BLaER1 (cell line): ENCODE measurements around the gene SLC2A4RG.
A peak's percentile ranks its signal among the peaks of the same experiment; 100 is the strongest.

Experiments used
- H3K27ac ChIP-seq: shearing (Covaris generic); formaldehyde crosslinking; 2 replicates; pipeline ENCODE4 v1.8.1; 2022
- H3K27me3 ChIP-seq: shearing (Covaris generic); formaldehyde crosslinking; 2 replicates; pipeline ENCODE4 v1.8.1; 2022
- H3K36me3 ChIP-seq: shearing (Covaris generic); formaldehyde crosslinking; 2 replicates; pipeline ENCODE4 v1.8.1; 2022
- H3K4me1 ChIP-seq: shearing (Covaris generic); formaldehyde crosslinking; 2 replicates; pipeline ENCODE4 v1.8.1; 2022
- H3K4me2 ChIP-seq: shearing (Covaris generic); formaldehyde crosslinking; 2 replicates; pipeline ENCODE4 v1.8.1; 2022
- H3K4me3 ChIP-seq: shearing (Covaris generic); formaldehyde crosslinking; 2 replicates; pipeline ENCODE4 v1.8.1; 2022
- H3K9ac ChIP-seq: shearing (Covaris generic); formaldehyde crosslinking; 2 replicates; pipeline ENCODE4 v1.8.1; 2022
- H3K9me3 ChIP-seq: shearing (Covaris generic); formaldehyde crosslinking; 2 replicates; pipeline ENCODE4 v1.8.1; 2022
- H4K20me1 ChIP-seq: shearing (Covaris generic); formaldehyde crosslinking; 2 replicates; pipeline ENCODE4 v1.8.1; 2022
- Cebpa-rat ChIP-seq: shearing (Covaris generic); IDR thresholded peaks from 2 replicates; pipeline ENCODE4 v1.8.1; 2022

Gene SLC2A4RG, protein sequence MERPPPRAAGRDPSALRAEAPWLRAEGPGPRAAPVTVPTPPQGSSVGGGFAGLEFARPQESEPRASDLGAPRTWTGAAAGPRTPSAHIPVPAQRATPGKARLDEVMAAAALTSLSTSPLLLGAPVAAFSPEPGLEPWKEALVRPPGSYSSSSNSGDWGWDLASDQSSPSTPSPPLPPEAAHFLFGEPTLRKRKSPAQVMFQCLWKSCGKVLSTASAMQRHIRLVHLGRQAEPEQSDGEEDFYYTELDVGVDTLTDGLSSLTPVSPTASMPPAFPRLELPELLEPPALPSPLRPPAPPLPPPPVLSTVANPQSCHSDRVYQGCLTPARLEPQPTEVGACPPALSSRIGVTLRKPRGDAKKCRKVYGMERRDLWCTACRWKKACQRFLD

DNA sequence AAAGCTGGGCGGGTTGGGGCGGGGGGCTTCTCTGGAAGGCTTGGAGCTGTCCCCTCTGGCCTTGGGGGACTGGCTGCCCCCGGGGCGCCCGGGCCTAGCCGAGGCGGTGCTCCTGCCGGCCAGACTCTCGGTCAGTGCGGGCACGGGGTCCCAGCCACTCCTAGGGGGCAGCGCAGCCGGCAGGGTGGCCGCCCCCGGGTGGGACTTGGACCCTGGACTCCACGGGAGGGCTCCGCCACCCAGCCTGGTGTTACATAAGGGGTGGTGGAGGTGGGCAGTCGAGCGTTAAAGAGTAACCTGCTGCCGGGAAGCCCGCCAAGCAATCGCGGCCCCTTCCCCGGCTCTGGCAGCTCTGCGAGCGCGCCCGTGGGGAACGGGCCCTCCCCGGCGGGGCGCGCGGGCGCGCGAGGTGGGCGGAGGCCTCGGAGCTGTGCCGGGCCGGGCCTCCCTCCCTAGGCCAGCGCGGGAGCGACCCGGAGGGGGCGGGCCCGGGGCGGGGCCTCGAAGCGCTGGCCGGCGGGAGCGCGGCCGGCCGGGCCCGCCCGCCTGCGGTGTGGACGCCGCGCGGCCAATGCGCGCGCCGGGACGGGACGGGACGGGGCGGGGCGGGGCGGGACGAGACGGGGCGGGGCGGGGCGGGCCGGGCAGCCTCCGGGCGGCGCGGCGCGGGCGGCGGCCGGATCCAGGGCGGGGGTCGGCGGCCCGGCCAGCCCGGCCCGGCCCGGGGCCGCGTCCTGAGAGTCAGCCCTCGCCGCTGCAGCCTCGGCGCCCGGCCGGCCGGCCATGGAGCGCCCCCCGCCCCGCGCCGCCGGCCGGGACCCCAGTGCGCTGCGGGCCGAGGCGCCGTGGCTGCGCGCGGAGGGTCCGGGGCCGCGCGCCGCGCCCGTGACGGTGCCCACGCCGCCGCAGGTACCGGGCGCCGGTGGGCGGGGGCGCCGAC, at the start of gene SLC2A4RG:
Gene SLC2A4RG (plus strand): TSS at position 647 of the 940 bp plus-strand sequence. CDS start 137 bp downstream, at position 784.
- Histone ChIP-seq H3K27ac (peak within 1 kb of the TSS; percentile 81), H3K4me3 (peak within 1 kb of the TSS; percentile 77), H4K20me1 (peaks cover 34% of the 10 kb centered on the region), H3K27me3 (no peaks in the 10 kb centered on the region), H3K36me3 (peaks cover 37% of the 10 kb centered on the region), H3K9me3 (no peaks in the 10 kb centered on the region), H3K9ac (peak within 1 kb of the TSS; percentile 80), H3K4me1 (peaks cover 68% of the 10 kb centered on the region), H3K4me2 (peak within 1 kb of the TSS; percentile 99)
- TF ChIP-seq Cebpa-rat: no peak

DNA sequence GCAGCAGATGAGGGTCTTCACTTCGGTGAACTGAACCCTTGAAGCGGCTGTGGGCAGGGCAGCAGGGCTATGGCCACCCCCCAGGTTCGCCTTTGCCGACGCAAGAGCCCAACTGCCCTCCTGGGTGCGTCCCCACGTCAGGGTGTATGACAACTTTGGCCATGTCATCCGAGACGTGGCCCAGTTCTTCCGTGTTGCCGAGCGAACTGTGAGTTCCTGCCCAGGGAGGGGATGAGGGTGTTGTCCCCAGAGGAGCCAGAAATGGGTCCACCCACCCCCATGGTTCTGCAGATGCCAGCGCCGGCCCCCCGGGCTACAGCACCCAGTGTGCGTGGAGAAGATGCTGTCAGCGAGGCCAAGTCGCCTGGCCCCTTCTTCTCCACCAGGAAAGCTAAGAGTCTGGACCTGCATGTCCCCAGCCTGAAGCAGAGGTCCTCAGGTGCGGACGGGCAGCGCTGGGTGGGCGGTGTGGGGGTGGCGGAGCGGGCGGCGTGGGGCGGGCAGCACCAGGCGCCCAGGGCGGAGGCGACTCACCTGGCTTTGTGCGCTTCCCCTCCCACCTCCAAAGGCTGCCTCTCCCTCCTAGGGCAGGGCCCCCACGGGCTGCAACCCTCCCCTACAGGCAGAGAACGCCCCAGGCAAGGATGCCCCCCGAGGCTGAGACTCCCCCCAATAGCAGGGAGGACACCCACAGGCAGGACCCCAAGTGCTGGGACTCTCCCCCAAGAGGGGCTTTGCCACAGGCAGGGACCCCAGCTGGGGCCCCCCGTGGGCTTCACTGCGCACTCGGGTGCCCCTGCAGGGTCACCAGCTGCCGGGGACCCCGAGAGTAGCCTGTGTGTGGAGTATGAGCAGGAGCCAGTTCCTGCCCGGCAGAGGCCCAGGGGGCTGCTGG, 49.3 kb upstream of the SLC2A4RG start:
- H3K27me3 ChIP-seq: no peaks in the 10 kb centered on the region
- no peak overlapping the region for H3K27ac ChIP-seq
- H3K9me3 ChIP-seq: no peaks in the 10 kb centered on the region
- H3K4me3 ChIP-seq: no peak overlapping the region
- peak overlapping the region; percentile 65; the same call in 1 of the 2 replicates for H3K4me2 ChIP-seq
- peaks cover 14% of the 10 kb centered on the region; the same call in 1 of the 2 replicates for H3K36me3 ChIP-seq
- TF ChIP-seq Cebpa-rat: no peak
- H4K20me1 ChIP-seq: peaks cover 20% of the 10 kb centered on the region; the same call in 1 of the 2 replicates
- H3K9ac ChIP-seq: no peak overlapping the region
- H3K4me1 ChIP-seq: peaks cover 44% of the 10 kb centered on the region

DNA sequence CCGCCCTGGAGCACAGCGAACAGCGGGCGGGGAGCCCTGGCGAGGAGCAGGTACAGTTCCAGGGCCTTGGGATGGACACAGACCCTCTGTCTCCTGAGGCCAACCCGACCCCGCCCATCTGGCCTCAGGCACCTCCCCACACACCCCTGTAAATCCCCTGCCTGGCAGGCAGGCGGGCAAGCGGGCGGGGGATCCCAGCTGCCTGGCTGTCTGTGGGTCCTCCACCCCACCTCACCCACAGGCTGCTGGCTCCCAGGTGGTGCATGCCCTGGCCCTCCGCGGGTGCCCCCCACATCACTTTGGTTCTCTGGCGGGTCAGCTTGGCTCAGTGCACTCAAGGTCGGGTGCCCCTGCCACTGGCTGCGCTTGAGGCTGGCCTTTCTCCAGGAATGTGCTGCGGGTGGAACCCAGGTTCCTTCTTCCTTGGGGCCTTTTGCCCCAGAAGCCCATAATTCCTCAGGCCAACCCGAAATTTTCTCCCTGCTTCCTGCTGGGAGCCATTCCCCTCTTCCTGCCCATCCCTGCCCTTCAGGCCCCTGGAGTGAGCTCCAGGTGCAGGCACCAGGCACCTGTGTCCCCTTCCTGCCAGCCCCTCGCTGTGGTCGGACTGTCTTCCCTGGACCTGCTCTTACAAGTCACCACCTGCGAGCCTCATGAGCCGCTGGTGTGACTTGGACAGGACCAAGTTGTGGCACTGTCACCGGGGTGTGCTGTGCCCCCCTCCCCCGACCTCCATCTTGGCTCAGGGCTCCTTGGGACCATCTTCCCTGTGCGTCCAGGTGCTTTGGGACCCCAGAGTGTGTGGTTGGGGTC, 48.5 kb upstream of the SLC2A4RG start:
- Histone ChIP-seq H3K27me3 (no peaks in the 10 kb centered on the region), H3K27ac (peak overlapping the region; percentile 56), H4K20me1 (peaks cover 20% of the 10 kb centered on the region; the same call in 1 of the 2 replicates), H3K9ac (peak overlapping the region; percentile 29; the same call in 1 of the 2 replicates), H3K9me3 (no peaks in the 10 kb centered on the region), H3K4me3 (no peak overlapping the region), H3K36me3 (peaks cover 20% of the 10 kb centered on the region), H3K4me1 (peaks cover 50% of the 10 kb centered on the region), H3K4me2 (peak overlapping the region; percentile 65)
- no peak for TF ChIP-seq Cebpa-rat

DNA sequence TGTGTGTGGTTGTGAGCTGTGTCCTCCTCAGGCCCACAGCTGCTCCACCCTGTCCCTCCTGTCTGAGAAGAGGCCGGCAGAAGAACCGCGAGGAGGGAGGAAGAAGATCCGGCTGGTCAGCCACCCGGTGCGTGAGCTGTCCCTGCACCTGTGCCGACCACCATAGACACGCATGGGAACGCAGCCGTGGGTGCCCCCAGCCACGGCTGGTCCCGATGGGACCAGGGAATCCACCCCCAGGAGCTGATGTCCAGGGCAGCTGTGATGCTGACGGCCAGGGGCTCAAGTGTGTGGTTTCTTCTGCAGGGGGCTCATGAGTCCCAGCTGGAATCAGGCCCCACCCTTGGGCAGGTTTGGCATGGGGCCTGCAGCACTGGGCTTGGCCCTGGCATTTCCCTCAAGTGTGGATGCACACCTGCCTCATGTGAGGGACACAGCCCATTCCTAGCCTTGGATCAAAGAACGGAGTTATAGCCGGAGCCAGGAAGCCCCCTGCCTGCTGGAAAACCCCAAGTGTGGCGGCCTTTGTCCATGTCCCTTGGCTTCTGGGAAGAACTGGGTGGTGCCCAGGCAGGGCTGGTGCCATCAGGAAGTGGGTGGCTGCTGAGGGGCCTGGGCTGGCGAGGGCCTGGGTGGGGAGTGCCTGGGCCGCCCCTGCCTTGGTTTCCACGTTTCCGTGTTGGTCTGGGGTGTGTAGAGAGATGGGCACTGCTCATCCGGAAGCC, 47.7 kb upstream of the SLC2A4RG start:
- H3K36me3 ChIP-seq: peaks cover 20% of the 10 kb centered on the region
- no peaks in the 10 kb centered on the region for H3K27me3 ChIP-seq
- peaks cover 50% of the 10 kb centered on the region for H3K4me1 ChIP-seq
- H3K9me3 ChIP-seq: no peaks in the 10 kb centered on the region
- peaks cover 24% of the 10 kb centered on the region for H4K20me1 ChIP-seq
- no peak for TF ChIP-seq Cebpa-rat
- peak overlapping the region; percentile 29; the same call in 1 of the 2 replicates for H3K9ac ChIP-seq
- H3K27ac ChIP-seq: peak overlapping the region; percentile 56; the same call in 1 of the 2 replicates
- no peak overlapping the region for H3K4me3 ChIP-seq
- peak overlapping the region; percentile 65 for H3K4me2 ChIP-seq

DNA sequence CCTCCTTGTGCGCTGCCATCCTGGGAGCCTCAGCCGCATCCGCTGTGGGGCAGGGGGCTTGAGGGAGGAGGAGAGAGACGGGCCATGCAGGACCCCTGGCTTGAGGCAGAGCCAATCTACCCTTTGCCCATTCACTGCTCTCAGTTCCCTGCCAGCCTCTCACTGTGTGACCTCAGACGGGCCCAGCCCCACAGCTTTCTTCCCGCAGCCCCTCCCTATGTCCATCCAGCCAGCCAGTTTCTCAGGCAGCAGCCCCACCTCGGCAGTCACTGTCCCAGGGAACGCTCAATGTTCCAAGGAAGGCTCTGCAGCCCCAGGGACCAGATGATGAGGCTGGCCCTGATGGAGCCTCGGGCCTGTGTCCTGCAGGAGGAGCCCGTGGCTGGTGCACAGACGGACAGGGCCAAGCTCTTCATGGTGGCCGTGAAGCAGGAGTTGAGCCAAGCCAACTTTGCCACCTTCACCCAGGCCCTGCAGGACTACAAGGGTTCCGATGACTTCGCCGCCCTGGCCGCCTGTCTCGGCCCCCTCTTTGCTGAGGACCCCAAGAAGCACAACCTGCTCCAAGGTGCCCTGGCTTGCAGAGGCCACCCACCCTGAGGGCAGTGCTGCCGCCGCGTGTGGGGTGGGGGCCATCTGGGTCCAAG, 47.0 kb upstream of the SLC2A4RG start:
- no peaks in the 10 kb centered on the region for H3K27me3 ChIP-seq
- H3K9ac ChIP-seq: 0 out of 2 replicates have a peak overlapping the region, but pooled peaks have one; percentile 29
- no peak overlapping the region for H3K4me3 ChIP-seq
- peaks cover 31% of the 10 kb centered on the region for H4K20me1 ChIP-seq
- H3K4me2 ChIP-seq: peak overlapping the region; percentile 65; the same call in 1 of the 2 replicates
- TF ChIP-seq Cebpa-rat: no peak
- H3K36me3 ChIP-seq: peaks cover 20% of the 10 kb centered on the region
- H3K9me3 ChIP-seq: no peaks in the 10 kb centered on the region
- peak overlapping the region; percentile 56; the same call in 1 of the 2 replicates for H3K27ac ChIP-seq
- peaks cover 50% of the 10 kb centered on the region for H3K4me1 ChIP-seq

DNA sequence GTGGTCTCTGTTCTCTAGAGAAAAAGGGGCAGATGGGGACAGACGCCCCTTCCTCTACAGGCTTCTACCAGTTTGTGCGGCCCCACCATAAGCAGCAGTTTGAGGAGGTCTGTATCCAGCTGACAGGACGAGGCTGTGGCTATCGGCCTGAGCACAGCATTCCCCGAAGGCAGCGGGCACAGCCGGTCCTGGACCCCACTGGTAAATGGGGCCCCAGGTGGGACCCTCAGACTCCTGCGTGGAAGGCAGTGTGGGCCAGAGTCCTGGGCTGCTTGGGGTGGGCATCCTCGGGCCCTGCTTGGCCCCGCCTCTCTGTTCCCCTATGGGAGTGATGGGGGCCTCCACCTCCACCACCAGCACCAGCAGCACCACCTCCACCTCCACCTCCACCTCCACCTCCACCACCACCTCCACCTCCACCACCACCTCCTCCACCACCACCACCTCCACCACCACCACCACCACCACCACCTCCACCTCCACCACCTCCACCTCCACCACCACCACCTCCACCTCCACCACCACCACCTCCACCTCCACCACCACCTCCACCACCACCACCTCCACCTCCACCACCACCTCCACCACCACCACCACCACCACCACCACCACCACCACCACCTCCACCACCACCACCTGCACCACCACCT, 46.4 kb upstream of the SLC2A4RG start:
- H3K36me3 ChIP-seq: peaks cover 20% of the 10 kb centered on the region
- no peak overlapping the region for H3K4me2 ChIP-seq
- no peak overlapping the region for H3K27ac ChIP-seq
- H3K9ac ChIP-seq: no peak overlapping the region
- no peaks in the 10 kb centered on the region for H3K27me3 ChIP-seq
- peaks cover 54% of the 10 kb centered on the region for H3K4me1 ChIP-seq
- H3K9me3 ChIP-seq: no peaks in the 10 kb centered on the region
- peaks cover 38% of the 10 kb centered on the region for H4K20me1 ChIP-seq
- TF ChIP-seq Cebpa-rat: no peak
- H3K4me3 ChIP-seq: no peak overlapping the region
